ENCODE measurements around the gene PPP1R37. TPM values are rescaled to one million over a fixed set of nuclear protein-coding genes. Genes with fewer than 3 reads are reported as not detected.

PPP1R37 gene
- total and polyA plus RNA-seq, 2 experiments from 2014 or later: 14.0 to 30.8 TPM

- TF ChIP-seq EZH2 (IDR thresholded peaks at IDR 0.05; ENCODE audit: borderline replicate concordance) (no peak), EZH2phosphoT487 (IDR thresholded peaks at IDR 0.05; ENCODE audit: low read depth, severe bottlenecking, unreplicated experiment) (no peak)
- 92% methylated on average over 12 of the region's 12 CpGs for WGBS (ENCODE audit: low lambda C conversion rate, missing lambda C conversion rate)
- H3K4me2 ChIP-seq: no peak overlapping the region
- H3K9me2 ChIP-seq (replicated peaks; ENCODE audit: insufficient read depth): no peaks in the 10 kb centered on the region
- no peaks in the 10 kb centered on the region for H3K36me3 ChIP-seq (replicated peaks; ENCODE audit: insufficient read depth, low read depth)
- peaks cover 96% of the 10 kb centered on the region for H3K79me2 ChIP-seq
- no peaks in the 10 kb centered on the region for H3K27me3 ChIP-seq
- H2AFZ ChIP-seq: no peak overlapping the region
- no peaks in the 10 kb centered on the region for H3K9me3 ChIP-seq (ENCODE audit: low read depth)
- no peak for DNase-seq (ENCODE audit: low spot score)
- no peak overlapping the region for H3K4me3 ChIP-seq
- peaks cover 47% of the 10 kb centered on the region for H4K20me1 ChIP-seq (ENCODE audit: insufficient read depth, poor library complexity, severe bottlenecking)
- H3K4me1 ChIP-seq (ENCODE audit: insufficient read depth): peaks cover 29% of the 10 kb centered on the region
- no peak overlapping the region for H3K27ac ChIP-seq
Observed at GRCh38 chr19:45107621-45108150, 14.7 kb downstream of the PPP1R37 start.

GRCh38 chr19:45110851-45111266 lies 17.9 kb downstream of the PPP1R37 start:
- Histone ChIP-seq H3K4me2 (no peak overlapping the region), H3K79me2 (peaks cover 99% of the 10 kb centered on the region), H3K4me3 (no peak overlapping the region), H3K4me1 (ENCODE audit: insufficient read depth) (peaks cover 20% of the 10 kb centered on the region), H2AFZ (no peak overlapping the region), H3K9me3 (ENCODE audit: low read depth) (no peaks in the 10 kb centered on the region), H3K36me3 (replicated peaks; ENCODE audit: insufficient read depth, low read depth) (no peaks in the 10 kb centered on the region), H3K9me2 (replicated peaks; ENCODE audit: insufficient read depth) (no peaks in the 10 kb centered on the region), H3K27me3 (no peaks in the 10 kb centered on the region), H4K20me1 (ENCODE audit: insufficient read depth, poor library complexity, severe bottlenecking) (peaks cover 40% of the 10 kb centered on the region), H3K27ac (no peak overlapping the region)
- no peak for DNase-seq (ENCODE audit: low spot score)
- TF ChIP-seq EZH2 (IDR thresholded peaks at IDR 0.05; ENCODE audit: borderline replicate concordance): no peak
- no peak for TF ChIP-seq CTCF (IDR thresholded peaks at IDR 0.05; ENCODE audit: poor library complexity)
- no peak for TF ChIP-seq EZH2phosphoT487 (IDR thresholded peaks at IDR 0.05; ENCODE audit: low read depth, severe bottlenecking, unreplicated experiment)
- WGBS (ENCODE audit: low lambda C conversion rate, missing lambda C conversion rate): 88% methylated on average over 5 of the region's 5 CpGs

GRCh38 chr19:45112111-45112827 lies 19.3 kb downstream of the PPP1R37 start:
- Histone ChIP-seq H3K4me2 (peak overlapping the region; percentile 72), H3K9me3 (ENCODE audit: low read depth) (no peaks in the 10 kb centered on the region), H3K79me2 (peaks cover 100% of the 10 kb centered on the region), H3K4me3 (no peak overlapping the region), H3K36me3 (replicated peaks; ENCODE audit: insufficient read depth, low read depth) (no peaks in the 10 kb centered on the region), H3K27me3 (no peaks in the 10 kb centered on the region), H3K9me2 (replicated peaks; ENCODE audit: insufficient read depth) (no peaks in the 10 kb centered on the region), H3K4me1 (ENCODE audit: insufficient read depth) (peaks cover 24% of the 10 kb centered on the region), H3K27ac (peak overlapping the region; percentile 94), H2AFZ (no peak overlapping the region), H4K20me1 (ENCODE audit: insufficient read depth, poor library complexity, severe bottlenecking) (peaks cover 48% of the 10 kb centered on the region)
- no peak for DNase-seq (ENCODE audit: low spot score)
- WGBS (ENCODE audit: low lambda C conversion rate, missing lambda C conversion rate): 92% methylated on average over 11 of the region's 11 CpGs
- TF ChIP-seq CTCF (IDR thresholded peaks at IDR 0.05; ENCODE audit: poor library complexity) (no peak), EZH2 (IDR thresholded peaks at IDR 0.05; ENCODE audit: borderline replicate concordance) (no peak), EZH2phosphoT487 (IDR thresholded peaks at IDR 0.05; ENCODE audit: low read depth, severe bottlenecking, unreplicated experiment) (no peak)

GRCh38 chr19:45113628-45114027 lies 20.6 kb downstream of the PPP1R37 start:
- H2AFZ ChIP-seq: no peak overlapping the region
- no peaks in the 10 kb centered on the region for H3K9me3 ChIP-seq (ENCODE audit: low read depth)
- no peaks in the 10 kb centered on the region for H3K36me3 ChIP-seq (replicated peaks; ENCODE audit: insufficient read depth, low read depth)
- TF ChIP-seq CTCF (IDR thresholded peaks at IDR 0.05; ENCODE audit: poor library complexity): no peak
- TF ChIP-seq EZH2phosphoT487 (IDR thresholded peaks at IDR 0.05; ENCODE audit: low read depth, severe bottlenecking, unreplicated experiment): no peak
- TF ChIP-seq EZH2 (IDR thresholded peaks at IDR 0.05; ENCODE audit: borderline replicate concordance): no peak
- peak overlapping the region; percentile 94 for H3K27ac ChIP-seq
- no peaks in the 10 kb centered on the region for H3K27me3 ChIP-seq
- H4K20me1 ChIP-seq (ENCODE audit: insufficient read depth, poor library complexity, severe bottlenecking): peaks cover 53% of the 10 kb centered on the region
- peaks cover 100% of the 10 kb centered on the region for H3K79me2 ChIP-seq
- DNase-seq (ENCODE audit: low spot score): peak; percentile 82
- peak overlapping the region; percentile 72 for H3K4me2 ChIP-seq
- no peak overlapping the region for H3K4me3 ChIP-seq
- H3K9me2 ChIP-seq (replicated peaks; ENCODE audit: insufficient read depth): no peaks in the 10 kb centered on the region
- H3K4me1 ChIP-seq (ENCODE audit: insufficient read depth): peaks cover 30% of the 10 kb centered on the region
- 47% methylated on average over 8 of the region's 9 CpGs for WGBS (ENCODE audit: low lambda C conversion rate, missing lambda C conversion rate)
